HG03457 (cell line): ENCODE data around the gene CNTN2.

Source experiments
- ATAC-seq: cut with Tn5 transposase; IDR thresholded peaks from one replicate; pipeline ENCODE4 v1.9.1; 2021; ENCODE audit warnings: moderate number of reproducible peaks; ENCODE audit not compliant: unreplicated experiment

The CNTN2 gene

GRCh38 chr1:205121660-205122488 lies 78.9 kb downstream of the CNTN2 start, which contains the start of gene RBBP5:
TSS of gene RBBP5 (minus strand) at chr1:205121978. CDS start at chr1:205121873, 105 bp downstream.
- peak; percentile 80 for ATAC-seq

GRCh38 chr1:205122489-205122882 lies 79.5 kb downstream of the CNTN2 start:
- no peak for ATAC-seq

GRCh38 chr1:205124726-205125125 lies 81.7 kb downstream of the CNTN2 start:
- no peak for ATAC-seq

GRCh38 chr1:205127646-205128045 lies 84.6 kb downstream of the CNTN2 start:
- ATAC-seq = no peak
